Smooth muscle cell (in vitro differentiated cells): ENCODE results near the gene KIAA1328. TPM values are rescaled to one million over a fixed set of nuclear protein-coding genes. Genes with fewer than 3 reads are reported as not detected.

ENCODE experiments used
- DNase-seq: peaks from one replicate; lab custom pipeline; 2025; ENCODE audit not compliant: unreplicated experiment; lab: John Stamatoyannopoulos, UW
- H2AFZ ChIP-seq: fragments of 200-600 bp; sonication (generic); 2 replicates; pipeline ENCODE4 v1.6.0; 2016; ENCODE audit warnings: antibody characterized with exemption, low read depth, mild to moderate bottlenecking
- H3F3A ChIP-seq: fragments of 200-600 bp; sonication (generic); 2 replicates; pipeline ENCODE4 v1.6.0; 2017; ENCODE audit warnings: antibody characterized with exemption, low read depth
- H3K27ac ChIP-seq: fragments of 200-600 bp; sonication (generic); 2 replicates; pipeline ENCODE4 v1.5.1; 2016; ENCODE audit warnings: low read depth, mild to moderate bottlenecking
- H3K27me3 ChIP-seq: fragments of 200-600 bp; sonication (generic); 2 replicates; pipeline ENCODE4 v1.6.1; 2016; ENCODE audit warnings: low read depth, mild to moderate bottlenecking
- H3K36me3 ChIP-seq: fragments of 200-600 bp; sonication (generic); 2 replicates; pipeline ENCODE4 v1.5.1; 2016; ENCODE audit warnings: low read depth
- H3K4me1 ChIP-seq: fragments of 200-600 bp; sonication (generic); 2 replicates; pipeline ENCODE4 v1.5.1; 2016; ENCODE audit warnings: low read depth
- H3K4me2 ChIP-seq: fragments of 200-600 bp; sonication (generic); 2 replicates; pipeline ENCODE4 v1.6.0; 2016; ENCODE audit warnings: mild to moderate bottlenecking
- H3K4me3 ChIP-seq: fragments of 200-600 bp; sonication (generic); 2 replicates; pipeline ENCODE4 v1.5.1; 2016; ENCODE audit warnings: mild to moderate bottlenecking
- H3K79me2 ChIP-seq: fragments of 200-600 bp; sonication (generic); 2 replicates; pipeline ENCODE4 v1.6.0; 2016; ENCODE audit warnings: low read depth, mild to moderate bottlenecking
- H3K9ac ChIP-seq: fragments of 200-600 bp; sonication (generic); 2 replicates; pipeline ENCODE4 v1.6.0; 2016; ENCODE audit warnings: low read depth
- H3K9me3 ChIP-seq: fragments of 200-600 bp; sonication (generic); replicated peaks from 2 replicates; pipeline ENCODE4 v1.5.1; 2016; ENCODE audit warnings: low read depth
- H4K20me1 ChIP-seq: fragments of 200-600 bp; sonication (generic); 2 replicates; pipeline ENCODE4 v1.6.0; 2016; ENCODE audit warnings: low read depth
- CTCF ChIP-seq: fragments of 200-600 bp; sonication (generic); IDR thresholded peaks from 2 replicates; pipeline ENCODE4 v1.5.1; 2017; ENCODE audit warnings: borderline replicate concordance, mild to moderate bottlenecking, antibody characterized with exemption; ENCODE audit not compliant: insufficient read depth, poor library complexity, severe bottlenecking
- WGBS: methylation state at CpG from one replicate; pipeline ENCODE4 v1.1.7; 2016; ENCODE audit warnings: low lambda C conversion rate; 5-methylcytosine and 5-hydroxymethylcytosine counted together
- polyA plus RNA-seq: library from polyadenylated mRNA; unstranded; fragments of >200 nt; fragmentation: Nextera tagmentation; extraction: Ambion mirVana; gene quantifications from 2 replicates; pipeline ENCODE4 v1.2.1, GENCODE V29; 2016
- total RNA-seq: library from RNA; depleted of rRNA; stranded (reverse); fragments of >200 nt; gene quantifications from 2 replicates; pipeline ENCODE4 v1.2.3, GENCODE V29; 2014

KIAA1328 gene
- total and polyA plus RNA-seq, 2 experiments from 2014 or later: 2.2 to 11.7 TPM

- Histone ChIP-seq H3K27me3 (no peaks in the 10 kb centered on the region), H3K27ac (no peak overlapping the region), H3K4me1 (peaks cover 6% of the 10 kb centered on the region), H3K79me2 (no peaks in the 10 kb centered on the region), H2AFZ (no peak overlapping the region), H3F3A (no peaks in the 10 kb centered on the region), H3K4me2 (no peak overlapping the region), H4K20me1 (no peaks in the 10 kb centered on the region), H3K36me3 (no peaks in the 10 kb centered on the region), H3K9me3 (no peaks in the 10 kb centered on the region), H3K4me3 (no peak overlapping the region), H3K9ac (no peak overlapping the region)
- DNase-seq: no peak
- TF ChIP-seq CTCF: no peak
Measured at GRCh38 chr18:37170984-37171383, 342.1 kb downstream of the KIAA1328 start.

- no peak for DNase-seq
- no peak overlapping the region for H2AFZ ChIP-seq
- H3K79me2 ChIP-seq: no peaks in the 10 kb centered on the region
- no peak overlapping the region for H3K9ac ChIP-seq
- H3K4me2 ChIP-seq: no peak overlapping the region
- H3K36me3 ChIP-seq: no peaks in the 10 kb centered on the region
- H3K27ac ChIP-seq: no peak overlapping the region
- H3K4me3 ChIP-seq: no peak overlapping the region
- H4K20me1 ChIP-seq: no peaks in the 10 kb centered on the region
- no peaks in the 10 kb centered on the region for H3K9me3 ChIP-seq
- H3K27me3 ChIP-seq: no peaks in the 10 kb centered on the region
- H3K4me1 ChIP-seq: peaks cover 24% of the 10 kb centered on the region
- no peaks in the 10 kb centered on the region for H3F3A ChIP-seq
- 93% methylated on average over 2 of the region's 2 CpGs for WGBS
- no peak for TF ChIP-seq CTCF
Measured at GRCh38 chr18:37173384-37173783, 344.5 kb downstream of the KIAA1328 start.

GRCh38 chr18:37175727-37176620 is 347.0 kb downstream of the KIAA1328 start:
- peaks cover 24% of the 10 kb centered on the region for H3K4me1 ChIP-seq
- no peak overlapping the region for H3K27ac ChIP-seq
- no peaks in the 10 kb centered on the region for H4K20me1 ChIP-seq
- no peak for TF ChIP-seq CTCF
- no peak for DNase-seq
- H3K79me2 ChIP-seq: no peaks in the 10 kb centered on the region
- no peaks in the 10 kb centered on the region for H3K9me3 ChIP-seq
- no peak overlapping the region for H3K4me2 ChIP-seq
- H3F3A ChIP-seq: no peaks in the 10 kb centered on the region
- H2AFZ ChIP-seq: no peak overlapping the region
- no peak overlapping the region for H3K4me3 ChIP-seq
- no peak overlapping the region for H3K9ac ChIP-seq
- H3K27me3 ChIP-seq: no peaks in the 10 kb centered on the region
- 93% methylated on average over 1 of the region's 1 CpG for WGBS
- H3K36me3 ChIP-seq: no peaks in the 10 kb centered on the region

GRCh38 chr18:37176621-37176934 is 347.7 kb downstream of the KIAA1328 start:
- no peak overlapping the region for H3K9ac ChIP-seq
- no peaks in the 10 kb centered on the region for H3K79me2 ChIP-seq
- no peaks in the 10 kb centered on the region for H3K36me3 ChIP-seq
- no peak for TF ChIP-seq CTCF
- no peaks in the 10 kb centered on the region for H4K20me1 ChIP-seq
- H3K4me3 ChIP-seq: no peak overlapping the region
- H2AFZ ChIP-seq: no peak overlapping the region
- DNase-seq: no peak
- no peak overlapping the region for H3K4me2 ChIP-seq
- no peak overlapping the region for H3K27ac ChIP-seq
- peaks cover 24% of the 10 kb centered on the region for H3K4me1 ChIP-seq
- H3K27me3 ChIP-seq: no peaks in the 10 kb centered on the region
- no peaks in the 10 kb centered on the region for H3K9me3 ChIP-seq
- no peaks in the 10 kb centered on the region for H3F3A ChIP-seq
